Prostate gland (tissue), 2 donors: Measurements from ENCODE around the gene APOH.
A peak's percentile ranks its signal among the peaks of the same experiment; 100 is the strongest.

ENCODE experiments used
- CTCF ChIP-seq, 4 experiments: fragments of 200-600 bp in 2 of 4; fragments of 450-650 bp in 2 of 4; sonication (generic) in 2 of 4; IDR thresholded peaks; 1 replicate in 3 of 4; 2 replicates in 1 of 4; pipeline ENCODE4 v1.5.1; 2016 to 2019; ENCODE audit warnings: antibody characterized with exemption in 4 of 4, mild to moderate bottlenecking in 2 of 4, moderate library complexity in 2 of 4
- POLR2A ChIP-seq: fragments of 450-650 bp; IDR thresholded peaks from one replicate; pipeline ENCODE4 v1.6.1; 2016; ENCODE audit warnings: antibody characterized with exemption, mild to moderate bottlenecking
- POLR2AphosphoS5 ChIP-seq: sonication (generic); formaldehyde crosslinking; IDR thresholded peaks from one replicate; pipeline ENCODE4 v1.6.1; 2017; ENCODE audit warnings: antibody characterized with exemption

GRCh38 chr17:66177048-66177447, 52.2 kb downstream of the APOH start:
- TF ChIP-seq CTCF (IDR thresholded peaks at IDR 0.05) = no peak
- TF ChIP-seq POLR2A = no peak
- peak; percentile 48 for TF ChIP-seq POLR2AphosphoS5
